Stimulated activated memory B cell treated with anti-CD40 and anti-IgM and Interleukin-4, amounts not matched to agents 10 μg/mL and 1 μg/mL and 100 μg/mL, for 72 hours (primary cell): Measurements from ENCODE around the gene CCL26.
"Not testable (repeated sequence)": the region's sequence is repeated elsewhere in the genome, so short reads cannot be mapped to it uniquely, and the experiment has no call there.

Experiments
- ATAC-seq: fragments of 150-1000 bp; cut with Tn5 transposase; 2 replicates; pipeline ENCODE4 v1.10.0; 2021
- H3K27ac Mint-ChIP-seq: one replicate; pipeline ENCODE4 v1.8.0; 2022; ENCODE audit warnings: mild to moderate bottlenecking, mixed read lengths
- H3K27me3 Mint-ChIP-seq: one replicate; pipeline ENCODE4 v1.8.0; 2022; ENCODE audit warnings: mixed read lengths
- H3K36me3 Mint-ChIP-seq: one replicate; pipeline ENCODE4 v1.8.0; 2022; ENCODE audit warnings: mixed read lengths
- H3K4me1 Mint-ChIP-seq: one replicate; pipeline ENCODE4 v1.8.0; 2022; ENCODE audit warnings: mixed read lengths
- H3K4me3 Mint-ChIP-seq: one replicate; pipeline ENCODE4 v1.8.0; 2022; ENCODE audit warnings: mild to moderate bottlenecking, moderate library complexity, mixed read lengths
- H3K9me3 Mint-ChIP-seq: one replicate; pipeline ENCODE4 v1.8.0; 2022; ENCODE audit warnings: mixed read lengths

The CCL26 gene

DNA sequence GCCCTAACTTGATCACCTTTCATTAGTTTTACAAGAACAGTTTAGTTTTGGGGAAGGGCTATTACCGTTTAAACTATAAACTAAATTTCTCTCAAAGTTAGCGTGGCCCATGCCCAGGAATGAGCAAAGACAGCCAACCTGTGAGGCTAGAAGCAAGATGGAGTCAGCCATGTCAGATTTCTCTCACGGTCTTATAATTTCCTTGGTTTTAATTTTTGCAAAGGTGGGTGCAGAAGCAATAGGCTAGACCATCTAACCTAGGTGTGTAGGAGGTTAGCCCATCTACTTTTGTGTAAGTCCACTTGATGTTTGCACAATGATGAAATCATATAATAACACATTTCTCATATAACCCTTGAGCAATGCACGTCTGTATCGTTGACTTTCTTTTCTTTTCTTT is 32.7 kb upstream of the CCL26 start:
- H3K36me3 Mint-ChIP-seq: peaks cover 5% of the 10 kb centered on the region
- H3K4me1 Mint-ChIP-seq: no peaks in the 10 kb centered on the region
- H3K27me3 Mint-ChIP-seq: peaks cover 17% of the 10 kb centered on the region
- ATAC-seq: no peak
- H3K4me3 Mint-ChIP-seq: no peak overlapping the region
- H3K27ac Mint-ChIP-seq: no peak overlapping the region
- peaks cover 6% of the 10 kb centered on the region for H3K9me3 Mint-ChIP-seq

GRCh38 chr7:75804004-75804403 is 32.0 kb upstream of the CCL26 start:
- H3K4me3 Mint-ChIP-seq: no peak overlapping the region
- no peak overlapping the region for H3K27ac Mint-ChIP-seq
- ATAC-seq: no peak
- peaks cover 5% of the 10 kb centered on the region for H3K36me3 Mint-ChIP-seq
- H3K4me1 Mint-ChIP-seq: no peaks in the 10 kb centered on the region
- H3K9me3 Mint-ChIP-seq: peaks cover 6% of the 10 kb centered on the region
- H3K27me3 Mint-ChIP-seq: peaks cover 24% of the 10 kb centered on the region

GRCh38 chr7:75802552-75802821 is 30.5 kb upstream of the CCL26 start:
- peaks cover 6% of the 10 kb centered on the region for H3K9me3 Mint-ChIP-seq
- no peak for ATAC-seq

GRCh38 chr7:75798770-75799169 is 26.8 kb upstream of the CCL26 start:
- H3K4me3 Mint-ChIP-seq: no peak overlapping the region
- H3K36me3 Mint-ChIP-seq: no peaks in the 10 kb centered on the region
- ATAC-seq: peak; percentile 41
- no peak overlapping the region for H3K27ac Mint-ChIP-seq
- peaks cover 11% of the 10 kb centered on the region for H3K4me1 Mint-ChIP-seq
- H3K9me3 Mint-ChIP-seq: no peaks in the 10 kb centered on the region
- peaks cover 55% of the 10 kb centered on the region for H3K27me3 Mint-ChIP-seq

More at GRCh38 chr7:75802552-75802821, 30.5 kb upstream of the CCL26 start:
- peaks cover 11% of the 10 kb centered on the region for H3K4me1 Mint-ChIP-seq
- no peak overlapping the region for H3K4me3 Mint-ChIP-seq
- H3K27ac Mint-ChIP-seq: no peak overlapping the region
- H3K27me3 Mint-ChIP-seq: peaks cover 35% of the 10 kb centered on the region
- H3K36me3 Mint-ChIP-seq: peaks cover 5% of the 10 kb centered on the region

DNA sequence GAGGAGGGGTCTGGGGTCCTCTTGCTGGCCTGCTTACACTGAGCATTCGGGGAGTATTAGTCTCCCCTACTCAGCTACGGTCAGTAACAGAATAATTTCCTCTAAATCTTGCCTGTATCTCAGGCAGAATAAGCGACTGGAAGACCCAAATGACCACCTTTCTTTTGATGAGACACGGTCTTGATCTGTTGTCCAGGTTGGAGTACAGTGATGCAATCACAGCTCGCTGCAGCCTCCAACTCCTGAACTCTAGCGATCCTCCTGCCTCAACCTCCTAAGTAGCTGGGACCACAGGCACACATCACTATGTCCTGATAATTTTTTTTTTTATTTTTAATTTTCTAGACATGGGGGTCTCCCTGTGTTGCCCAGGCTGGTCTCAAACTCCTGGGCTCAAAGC is 24.4 kb upstream of the CCL26 start:
- Mint-ChIP-seq H3K27me3 (peaks cover 55% of the 10 kb centered on the region), H3K4me1 (peaks cover 11% of the 10 kb centered on the region), H3K27ac (no peak overlapping the region), H3K36me3 (no peaks in the 10 kb centered on the region), H3K9me3 (no peaks in the 10 kb centered on the region), H3K4me3 (no peak overlapping the region)
- no peak for ATAC-seq

DNA sequence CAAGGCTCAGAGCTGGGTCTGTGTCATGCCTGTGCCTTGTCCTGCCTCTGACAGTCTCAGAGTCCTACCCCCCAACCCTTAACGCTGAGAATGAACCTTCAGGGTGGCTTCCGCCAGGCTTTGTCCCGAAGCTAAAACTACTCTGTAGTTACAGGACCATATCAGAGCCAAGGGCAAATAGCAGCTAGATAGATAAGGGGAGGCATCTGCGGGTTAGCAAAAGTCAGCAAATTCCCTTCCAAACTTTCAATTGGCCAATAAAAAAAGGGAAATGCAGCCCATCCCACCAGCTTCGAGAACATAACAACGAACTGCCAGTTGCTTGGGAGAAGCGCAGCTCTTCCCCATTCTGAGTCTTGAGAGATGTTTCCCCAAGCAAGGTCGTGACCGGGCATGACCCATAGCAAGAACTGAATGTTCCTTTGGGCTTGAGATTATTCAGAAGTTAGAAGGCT is 23.8 kb upstream of the CCL26 start:
- Mint-ChIP-seq H3K27ac (no peak overlapping the region), H3K4me1 (peaks cover 11% of the 10 kb centered on the region), H3K9me3 (no peaks in the 10 kb centered on the region), H3K36me3 (no peaks in the 10 kb centered on the region), H3K27me3 (peaks cover 59% of the 10 kb centered on the region), H3K4me3 (no peak overlapping the region)
- no peak for ATAC-seq

DNA sequence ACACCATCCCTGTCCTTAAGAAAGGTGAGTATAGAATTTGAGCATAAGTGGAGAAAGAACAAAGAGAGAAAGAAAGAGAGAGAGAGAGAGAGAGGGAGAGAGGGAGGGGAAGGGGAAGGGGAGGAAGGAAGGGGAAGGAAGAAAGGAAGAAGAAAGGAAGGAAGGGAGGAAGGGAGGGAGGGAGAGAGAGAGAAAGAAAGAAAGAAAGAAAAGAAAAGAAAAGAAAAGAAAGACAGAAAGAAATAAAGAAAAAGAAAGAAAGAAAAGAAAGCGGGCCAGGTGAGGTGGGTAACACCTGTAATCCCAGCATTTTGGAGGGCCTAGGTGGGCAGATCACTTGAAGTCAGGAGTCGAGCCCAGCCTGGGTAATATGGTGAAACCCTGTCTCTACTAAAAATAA is 21.7 kb upstream of the CCL26 start:
- H3K4me3 Mint-ChIP-seq: no peak overlapping the region
- H3K27me3 Mint-ChIP-seq: peaks cover 49% of the 10 kb centered on the region
- H3K9me3 Mint-ChIP-seq: no peaks in the 10 kb centered on the region
- peaks cover 8% of the 10 kb centered on the region for H3K4me1 Mint-ChIP-seq
- no peaks in the 10 kb centered on the region for H3K36me3 Mint-ChIP-seq
- ATAC-seq: no peak
- H3K27ac Mint-ChIP-seq: no peak overlapping the region

DNA sequence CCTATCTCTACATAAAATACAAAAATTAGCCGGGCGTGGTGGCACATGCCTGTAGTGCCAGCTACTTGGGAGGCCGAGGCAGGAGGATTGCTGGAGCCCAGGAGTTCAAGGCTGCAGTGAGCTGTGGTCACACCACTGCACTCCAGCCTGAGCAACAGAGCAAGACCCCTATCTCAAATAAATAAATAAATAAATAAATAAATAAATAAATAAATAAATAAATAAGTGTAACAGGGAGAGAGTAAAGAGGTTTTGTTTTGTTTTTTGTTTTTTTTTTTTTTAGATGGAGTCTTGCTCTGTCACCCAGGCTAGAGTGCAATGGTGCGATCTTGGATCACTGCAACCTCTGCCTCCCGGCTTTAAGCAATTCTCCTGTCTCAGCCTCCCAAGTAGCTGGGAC is 20.6 kb upstream of the CCL26 start:
- H3K27ac Mint-ChIP-seq, H3K36me3 Mint-ChIP-seq, H3K4me1 Mint-ChIP-seq, H3K9me3 Mint-ChIP-seq, ATAC-seq, H3K4me3 Mint-ChIP-seq: not testable (repeated sequence)
- H3K27me3 Mint-ChIP-seq: peaks cover 42% of the 10 kb centered on the region

- no peak for ATAC-seq
- H3K36me3 Mint-ChIP-seq: no peaks in the 10 kb centered on the region
- H3K9me3 Mint-ChIP-seq: no peaks in the 10 kb centered on the region
- H3K4me3 Mint-ChIP-seq: no peak overlapping the region
- peaks cover 25% of the 10 kb centered on the region for H3K27me3 Mint-ChIP-seq
- no peaks in the 10 kb centered on the region for H3K4me1 Mint-ChIP-seq
- no peak overlapping the region for H3K27ac Mint-ChIP-seq
These were observed 17.4 kb upstream of the CCL26 start for GRCh38 chr7:75789361-75789924.

GRCh38 chr7:75788154-75788847 is 16.3 kb upstream of the CCL26 start:
- H3K27ac Mint-ChIP-seq, H3K4me1 Mint-ChIP-seq, H3K36me3 Mint-ChIP-seq, H3K9me3 Mint-ChIP-seq, H3K4me3 Mint-ChIP-seq, ATAC-seq: not testable (repeated sequence)
- peaks cover 14% of the 10 kb centered on the region for H3K27me3 Mint-ChIP-seq

DNA sequence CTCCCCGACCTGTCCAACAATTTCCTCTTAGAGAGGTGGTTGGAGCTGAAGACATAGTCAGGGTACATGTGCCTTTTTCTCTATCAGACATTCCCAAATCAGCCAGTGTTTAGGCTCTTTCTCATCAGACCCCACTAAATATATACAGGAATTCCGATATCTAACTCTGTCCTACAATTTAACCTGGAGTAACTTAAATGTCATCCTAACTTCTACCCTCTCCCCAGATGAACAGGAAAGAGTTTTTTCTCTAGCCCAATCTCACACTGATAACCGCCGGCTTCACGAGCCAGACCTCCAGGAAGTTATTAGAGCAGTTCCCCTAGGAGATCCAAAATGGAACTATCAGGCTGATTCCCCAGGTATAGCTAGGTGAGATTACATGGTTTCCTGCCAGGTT is 11.0 kb upstream of the CCL26 start:
- not testable (repeated sequence) for ATAC-seq, H3K27ac Mint-ChIP-seq

GRCh38 chr7:75780647-75781273 is 8.7 kb upstream of the CCL26 start:
- H3K4me3 Mint-ChIP-seq, H3K27ac Mint-ChIP-seq, ATAC-seq, H3K4me1 Mint-ChIP-seq, H3K36me3 Mint-ChIP-seq, H3K9me3 Mint-ChIP-seq: not testable (repeated sequence)
- peaks cover 43% of the 10 kb centered on the region for H3K27me3 Mint-ChIP-seq

More for the DNA sequence above, 11.0 kb upstream of the CCL26 start:
- not testable (repeated sequence) for H3K9me3 Mint-ChIP-seq, H3K36me3 Mint-ChIP-seq, H3K4me3 Mint-ChIP-seq, H3K4me1 Mint-ChIP-seq
- peaks cover 43% of the 10 kb centered on the region for H3K27me3 Mint-ChIP-seq

DNA sequence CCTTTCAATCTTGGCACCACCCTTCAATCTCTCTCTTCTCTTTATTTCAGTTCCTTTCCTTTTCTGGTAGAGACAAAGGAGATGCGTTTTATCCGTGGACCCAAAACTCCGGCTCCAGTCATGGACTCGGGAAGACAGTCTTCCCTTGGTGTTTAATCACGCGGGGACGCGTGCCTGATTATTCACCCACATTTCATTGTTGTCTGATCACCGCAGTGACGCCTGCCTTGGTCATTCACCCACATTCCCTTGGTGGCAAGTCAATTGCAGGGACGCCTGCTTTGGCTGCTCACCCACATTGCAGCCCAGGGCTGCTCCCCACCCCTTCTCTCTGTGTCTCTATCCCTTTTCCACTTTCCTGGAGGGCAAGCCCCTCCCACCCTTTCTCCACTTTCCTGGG is 7.5 kb upstream of the CCL26 start:
- H3K27ac Mint-ChIP-seq, H3K4me3 Mint-ChIP-seq, H3K4me1 Mint-ChIP-seq, H3K9me3 Mint-ChIP-seq, H3K36me3 Mint-ChIP-seq, ATAC-seq: not testable (repeated sequence)
- H3K27me3 Mint-ChIP-seq: peaks cover 43% of the 10 kb centered on the region

DNA sequence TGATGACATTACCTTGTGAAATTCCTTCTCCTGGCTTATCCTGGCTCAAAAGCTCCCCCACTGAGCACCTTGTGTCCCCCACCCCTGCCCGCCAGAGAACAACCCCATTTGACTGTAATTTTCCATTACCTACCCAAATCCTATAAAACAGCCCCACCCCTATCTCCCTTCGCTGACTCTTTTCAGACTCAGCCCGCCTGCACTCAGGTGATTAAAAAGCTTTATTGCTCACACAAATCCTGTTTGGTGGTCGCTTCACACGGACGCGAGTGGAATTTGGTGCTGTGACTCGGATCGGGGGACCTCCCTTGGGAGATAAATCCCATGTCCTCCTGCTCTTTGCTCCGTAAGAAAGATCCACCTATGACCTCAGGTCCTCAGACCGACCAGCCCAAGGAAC is 7.0 kb upstream of the CCL26 start:
- peaks cover 43% of the 10 kb centered on the region for H3K27me3 Mint-ChIP-seq
- not testable (repeated sequence) for ATAC-seq, H3K4me1 Mint-ChIP-seq, H3K27ac Mint-ChIP-seq, H3K9me3 Mint-ChIP-seq, H3K4me3 Mint-ChIP-seq, H3K36me3 Mint-ChIP-seq

- peak; percentile 83 for ATAC-seq
- Mint-ChIP-seq H3K4me3 (no peak overlapping the region), H3K36me3 (no peaks in the 10 kb centered on the region), H3K9me3 (no peaks in the 10 kb centered on the region), H3K4me1 (peaks cover 7% of the 10 kb centered on the region), H3K27me3 (peaks cover 25% of the 10 kb centered on the region), H3K27ac (no peak overlapping the region)
These were observed 4.4 kb upstream of the CCL26 start for GRCh38 chr7:75776295-75776971.

DNA sequence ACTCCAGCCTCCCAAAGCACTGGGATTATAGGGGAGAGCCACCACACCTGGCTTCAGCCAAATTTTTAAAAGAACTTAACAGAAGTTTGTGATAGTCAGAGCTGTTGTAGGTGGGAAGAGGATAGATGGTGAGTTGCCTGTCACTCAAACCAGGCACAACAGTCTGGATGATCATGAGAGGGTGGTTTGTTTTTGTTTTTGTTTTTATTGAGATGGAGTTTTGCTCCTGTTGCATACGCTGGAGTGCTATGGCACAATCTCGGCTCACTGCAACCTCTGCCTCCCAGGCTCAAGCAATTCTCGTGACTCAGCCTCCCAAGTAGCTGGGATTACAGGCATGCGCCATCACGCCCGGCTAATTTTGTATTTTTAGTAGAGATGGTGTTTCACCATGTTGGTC is 1.9 kb upstream of the CCL26 start:
- not testable (repeated sequence) for H3K27me3 Mint-ChIP-seq, H3K9me3 Mint-ChIP-seq, ATAC-seq, H3K4me3 Mint-ChIP-seq, H3K36me3 Mint-ChIP-seq, H3K27ac Mint-ChIP-seq, H3K4me1 Mint-ChIP-seq
